ENCODE results near the gene LEFTY1. TPM values are rescaled to one million over a fixed set of nuclear protein-coding genes. Genes with fewer than 3 reads are reported as not detected.

The LEFTY1 gene
- total RNA-seq, 1 donor from 2014 or later, result 0.28 TPM

DNA sequence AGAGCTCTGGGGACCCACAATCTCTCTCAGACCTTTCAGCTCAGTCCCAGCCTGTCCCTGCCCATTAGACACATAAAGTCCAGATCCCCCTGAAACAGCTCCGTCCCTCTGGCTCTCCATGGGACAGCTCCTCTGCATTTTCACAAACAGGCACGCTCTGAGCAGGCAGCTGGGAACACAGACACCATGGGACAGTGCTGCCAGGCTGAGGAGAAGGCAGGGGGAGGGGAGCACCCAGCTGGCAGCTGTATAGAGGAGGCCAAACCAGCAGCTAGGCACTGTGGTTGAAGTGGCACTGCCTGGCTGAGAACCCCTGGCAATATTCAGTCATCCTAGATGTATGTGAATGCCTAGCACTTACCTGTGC, 8.7 kb downstream of the LEFTY1 start:
- Mint-ChIP-seq H3K27ac (ENCODE audit: unreplicated experiment) (peak overlapping the region; percentile 18), H3K4me3 (ENCODE audit: unreplicated experiment) (no peak overlapping the region), H3K4me1 (ENCODE audit: unreplicated experiment) (peaks cover 45% of the 10 kb centered on the region), H3K9me3 (ENCODE audit: unreplicated experiment) (no peaks in the 10 kb centered on the region), H3K27me3 (ENCODE audit: unreplicated experiment) (peaks cover 14% of the 10 kb centered on the region), H3K36me3 (ENCODE audit: low read depth, unreplicated experiment) (peaks cover 5% of the 10 kb centered on the region)
- DNase-seq (ENCODE audit: low spot score), result no peak
- TF ChIP-seq, protein P1, sequence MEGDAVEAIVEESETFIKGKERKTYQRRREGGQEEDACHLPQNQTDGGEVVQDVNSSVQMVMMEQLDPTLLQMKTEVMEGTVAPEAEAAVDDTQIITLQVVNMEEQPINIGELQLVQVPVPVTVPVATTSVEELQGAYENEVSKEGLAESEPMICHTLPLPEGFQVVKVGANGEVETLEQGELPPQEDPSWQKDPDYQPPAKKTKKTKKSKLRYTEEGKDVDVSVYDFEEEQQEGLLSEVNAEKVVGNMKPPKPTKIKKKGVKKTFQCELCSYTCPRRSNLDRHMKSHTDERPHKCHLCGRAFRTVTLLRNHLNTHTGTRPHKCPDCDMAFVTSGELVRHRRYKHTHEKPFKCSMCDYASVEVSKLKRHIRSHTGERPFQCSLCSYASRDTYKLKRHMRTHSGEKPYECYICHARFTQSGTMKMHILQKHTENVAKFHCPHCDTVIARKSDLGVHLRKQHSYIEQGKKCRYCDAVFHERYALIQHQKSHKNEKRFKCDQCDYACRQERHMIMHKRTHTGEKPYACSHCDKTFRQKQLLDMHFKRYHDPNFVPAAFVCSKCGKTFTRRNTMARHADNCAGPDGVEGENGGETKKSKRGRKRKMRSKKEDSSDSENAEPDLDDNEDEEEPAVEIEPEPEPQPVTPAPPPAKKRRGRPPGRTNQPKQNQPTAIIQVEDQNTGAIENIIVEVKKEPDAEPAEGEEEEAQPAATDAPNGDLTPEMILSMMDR (IDR thresholded peaks at IDR 0.05; ENCODE audit: unreplicated experiment), result no peak

DNA sequence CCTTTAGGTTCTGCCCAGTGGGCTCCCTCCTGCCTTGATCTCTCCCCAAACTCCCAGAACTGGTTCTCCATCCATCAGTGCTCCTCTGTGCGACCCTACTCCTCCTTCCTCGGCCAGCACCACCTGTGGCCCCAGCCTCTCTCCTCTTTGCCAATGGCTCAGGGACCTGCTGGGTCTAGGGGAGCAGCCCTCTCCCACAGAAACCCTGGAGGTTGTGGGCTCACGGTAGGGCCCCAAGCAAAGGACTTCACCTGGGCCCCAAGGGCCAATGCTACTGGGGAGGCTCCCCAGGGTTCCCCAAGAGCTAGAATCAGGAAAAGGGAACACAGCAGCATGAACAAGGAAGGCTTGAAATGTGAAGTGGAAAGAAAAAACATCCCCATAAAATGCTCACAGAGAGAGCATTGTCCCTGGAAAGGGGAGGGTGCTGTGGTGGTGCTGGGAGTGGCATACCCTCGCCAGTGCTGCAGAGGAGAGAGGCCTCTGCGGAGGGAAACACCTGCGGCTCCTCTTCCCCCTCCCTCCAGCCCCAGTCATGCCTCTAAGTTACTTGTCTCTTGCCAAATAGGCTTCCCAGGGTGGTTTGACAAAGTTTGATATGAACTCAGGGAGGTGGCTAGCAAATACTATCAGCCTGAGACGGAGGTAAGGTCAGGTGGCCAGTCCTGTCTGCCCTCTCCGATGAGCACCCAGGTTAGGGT, 9.3 kb downstream of the LEFTY1 start:
- Mint-ChIP-seq H3K4me1 (ENCODE audit: unreplicated experiment) (peaks cover 45% of the 10 kb centered on the region), H3K36me3 (ENCODE audit: low read depth, unreplicated experiment) (peaks cover 5% of the 10 kb centered on the region), H3K27ac (ENCODE audit: unreplicated experiment) (no peak overlapping the region), H3K27me3 (ENCODE audit: unreplicated experiment) (peaks cover 14% of the 10 kb centered on the region), H3K4me3 (ENCODE audit: unreplicated experiment) (no peak overlapping the region), H3K9me3 (ENCODE audit: unreplicated experiment) (no peaks in the 10 kb centered on the region)
- DNase-seq (ENCODE audit: low spot score), result no peak
- TF ChIP-seq, protein P1 (IDR thresholded peaks at IDR 0.05; ENCODE audit: unreplicated experiment), result no peak

DNA sequence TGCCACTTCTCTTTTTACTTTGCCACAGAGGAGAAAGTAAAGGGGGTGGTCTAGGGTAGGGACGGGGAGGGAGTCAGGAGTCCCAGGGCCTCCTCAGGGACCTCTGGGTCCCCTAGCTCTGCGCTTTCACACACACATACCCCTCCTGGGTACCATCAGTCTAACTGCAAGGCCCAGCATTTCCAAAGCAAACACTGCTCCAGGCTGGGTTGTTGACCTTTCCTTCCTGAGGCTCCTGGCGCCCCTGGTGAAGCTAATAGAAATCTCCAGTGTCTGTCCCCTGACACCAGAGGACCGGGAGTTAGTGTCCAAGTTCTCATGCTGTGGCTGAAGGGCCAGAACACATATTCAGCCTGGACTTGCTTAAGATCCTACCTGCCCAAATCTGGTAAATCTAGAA, 10.7 kb downstream of the LEFTY1 start:
- peaks cover 42% of the 10 kb centered on the region for H3K4me1 Mint-ChIP-seq (ENCODE audit: unreplicated experiment)
- DNase-seq (ENCODE audit: low spot score), result no peak
- peaks cover 15% of the 10 kb centered on the region for H3K27me3 Mint-ChIP-seq (ENCODE audit: unreplicated experiment)
- H3K4me3 Mint-ChIP-seq (ENCODE audit: unreplicated experiment), result peak overlapping the region; percentile 29
- TF ChIP-seq, protein P1 (IDR thresholded peaks at IDR 0.05; ENCODE audit: unreplicated experiment), result no peak
- H3K9me3 Mint-ChIP-seq (ENCODE audit: unreplicated experiment), result no peaks in the 10 kb centered on the region
- peaks cover 12% of the 10 kb centered on the region for H3K36me3 Mint-ChIP-seq (ENCODE audit: low read depth, unreplicated experiment)
- peak overlapping the region; percentile 70 for H3K27ac Mint-ChIP-seq (ENCODE audit: unreplicated experiment)

DNA sequence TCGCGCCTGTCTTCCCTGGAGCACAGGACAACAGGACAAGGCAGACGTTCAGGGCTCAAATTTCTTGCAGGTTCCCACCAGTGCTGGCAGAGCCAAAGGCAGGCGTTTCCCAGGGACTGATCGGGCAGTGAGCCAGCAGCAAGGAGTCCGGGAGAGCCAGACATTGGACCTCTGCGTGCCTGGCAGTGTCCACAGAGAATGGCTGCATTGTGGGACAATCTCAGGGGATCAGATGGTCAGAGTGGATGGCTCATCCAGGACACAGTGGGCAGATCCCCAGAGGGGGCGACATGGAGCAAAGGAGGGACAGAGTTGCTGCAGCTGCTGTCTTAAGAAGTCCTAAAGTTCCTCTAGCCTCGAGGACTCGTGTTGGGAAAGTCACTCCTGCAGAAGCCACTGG, 11.4 kb downstream of the LEFTY1 start:
- H3K9me3 Mint-ChIP-seq (ENCODE audit: unreplicated experiment), result no peaks in the 10 kb centered on the region
- H3K36me3 Mint-ChIP-seq (ENCODE audit: low read depth, unreplicated experiment), result peaks cover 12% of the 10 kb centered on the region
- DNase-seq (ENCODE audit: low spot score), result peak; percentile 76
- peak overlapping the region; percentile 43 for H3K4me3 Mint-ChIP-seq (ENCODE audit: unreplicated experiment)
- H3K27me3 Mint-ChIP-seq (ENCODE audit: unreplicated experiment), result peaks cover 13% of the 10 kb centered on the region
- H3K27ac Mint-ChIP-seq (ENCODE audit: unreplicated experiment), result no peak overlapping the region
- TF ChIP-seq, protein P1 (IDR thresholded peaks at IDR 0.05; ENCODE audit: unreplicated experiment), result peak; percentile 55
- peaks cover 42% of the 10 kb centered on the region for H3K4me1 Mint-ChIP-seq (ENCODE audit: unreplicated experiment)

DNA sequence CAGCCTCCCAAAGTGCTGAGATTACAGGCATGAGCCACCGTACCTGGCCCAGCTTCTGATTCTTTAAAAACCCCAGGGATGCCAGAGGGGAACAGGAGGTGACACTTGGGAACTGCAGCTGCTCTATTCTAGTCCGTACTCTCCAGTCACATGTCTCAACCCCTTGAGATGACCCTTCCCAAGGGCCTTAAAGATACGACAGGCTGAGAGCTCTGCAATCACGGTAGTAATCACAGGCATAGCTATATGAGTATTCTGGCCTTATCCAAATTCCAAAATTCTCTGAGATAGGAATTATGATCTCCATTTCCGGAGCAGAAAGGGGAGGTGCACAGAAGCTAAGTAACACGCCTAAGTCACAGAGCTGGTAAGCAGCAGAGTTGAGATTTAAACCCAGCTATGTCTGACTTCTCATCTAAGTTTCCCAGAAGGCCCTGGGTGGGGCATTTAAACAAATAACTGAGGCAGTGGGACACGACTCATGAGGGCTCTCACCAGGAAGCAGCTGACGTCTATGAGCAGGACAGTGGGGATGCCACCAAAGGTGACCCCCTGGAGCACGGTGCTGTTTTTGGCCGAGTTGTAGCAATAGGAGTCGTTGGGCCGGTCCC, 11.9 kb downstream of the LEFTY1 start:
- TF ChIP-seq, protein P1 (IDR thresholded peaks at IDR 0.05; ENCODE audit: unreplicated experiment), result no peak
- Mint-ChIP-seq H3K4me1 (ENCODE audit: unreplicated experiment) (peaks cover 42% of the 10 kb centered on the region), H3K27ac (ENCODE audit: unreplicated experiment) (no peak overlapping the region), H3K9me3 (ENCODE audit: unreplicated experiment) (no peaks in the 10 kb centered on the region), H3K4me3 (ENCODE audit: unreplicated experiment) (no peak overlapping the region), H3K27me3 (ENCODE audit: unreplicated experiment) (peaks cover 13% of the 10 kb centered on the region), H3K36me3 (ENCODE audit: low read depth, unreplicated experiment) (peaks cover 12% of the 10 kb centered on the region)
- no peak for DNase-seq (ENCODE audit: low spot score)

Measured in endothelial cell (in vitro differentiated cells).